ENCODE measurements around the gene MEDAG.

DNA sequence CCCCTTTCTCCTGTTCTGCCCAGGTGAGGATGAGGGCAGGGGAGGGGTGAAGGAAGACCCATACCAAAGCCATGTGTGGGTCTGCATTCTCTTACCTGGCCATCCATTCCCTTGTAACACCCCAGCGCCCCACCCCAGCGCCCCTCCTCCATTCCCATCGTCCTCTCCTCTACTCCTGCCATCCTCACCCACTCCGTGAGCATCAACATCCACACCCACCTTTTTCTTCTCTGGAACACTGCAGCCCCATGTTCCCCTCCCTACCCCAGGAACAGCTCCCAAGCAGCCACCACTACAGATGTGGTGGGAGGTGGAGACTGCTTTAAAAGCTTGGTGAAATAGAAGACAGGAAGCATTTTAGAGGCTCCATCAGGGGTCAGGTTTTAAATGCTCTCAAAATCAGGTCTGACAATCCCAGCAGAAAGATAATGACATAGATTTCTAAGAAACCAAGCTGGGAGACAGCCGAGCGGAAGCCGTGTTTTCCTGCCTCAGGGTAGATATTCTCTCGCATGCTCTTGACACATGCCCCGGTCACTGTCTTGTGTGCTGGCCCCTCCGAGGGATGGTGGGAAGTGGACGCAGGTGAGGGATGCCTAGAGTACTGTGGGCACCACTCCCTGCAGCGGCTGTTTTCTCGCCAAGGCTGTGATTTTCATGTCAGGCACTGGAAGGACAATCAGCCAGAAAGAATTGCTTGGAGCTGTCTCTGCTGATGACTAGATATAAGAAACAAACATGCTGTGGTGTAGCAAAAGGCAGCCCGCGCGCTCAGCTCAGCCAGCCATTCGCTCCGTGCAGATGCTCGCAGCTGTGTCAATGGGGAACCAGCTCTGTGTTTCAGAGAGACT is 9.8 kb downstream of the MEDAG start:
- TF ChIP-seq, protein P1, sequence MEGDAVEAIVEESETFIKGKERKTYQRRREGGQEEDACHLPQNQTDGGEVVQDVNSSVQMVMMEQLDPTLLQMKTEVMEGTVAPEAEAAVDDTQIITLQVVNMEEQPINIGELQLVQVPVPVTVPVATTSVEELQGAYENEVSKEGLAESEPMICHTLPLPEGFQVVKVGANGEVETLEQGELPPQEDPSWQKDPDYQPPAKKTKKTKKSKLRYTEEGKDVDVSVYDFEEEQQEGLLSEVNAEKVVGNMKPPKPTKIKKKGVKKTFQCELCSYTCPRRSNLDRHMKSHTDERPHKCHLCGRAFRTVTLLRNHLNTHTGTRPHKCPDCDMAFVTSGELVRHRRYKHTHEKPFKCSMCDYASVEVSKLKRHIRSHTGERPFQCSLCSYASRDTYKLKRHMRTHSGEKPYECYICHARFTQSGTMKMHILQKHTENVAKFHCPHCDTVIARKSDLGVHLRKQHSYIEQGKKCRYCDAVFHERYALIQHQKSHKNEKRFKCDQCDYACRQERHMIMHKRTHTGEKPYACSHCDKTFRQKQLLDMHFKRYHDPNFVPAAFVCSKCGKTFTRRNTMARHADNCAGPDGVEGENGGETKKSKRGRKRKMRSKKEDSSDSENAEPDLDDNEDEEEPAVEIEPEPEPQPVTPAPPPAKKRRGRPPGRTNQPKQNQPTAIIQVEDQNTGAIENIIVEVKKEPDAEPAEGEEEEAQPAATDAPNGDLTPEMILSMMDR (IDR thresholded peaks at IDR 0.05) = no peak
- TF ChIP-seq POLR2A (IDR thresholded peaks at IDR 0.05; ENCODE audit: low read depth) (no peak), EP300 (IDR thresholded peaks at IDR 0.05) (no peak), POLR2AphosphoS5 (IDR thresholded peaks at IDR 0.05) (no peak)
